GM19193 (cell line): Measurements from ENCODE around the gene MROH2A.

Experiments used
- POLR2A ChIP-seq: IDR thresholded peaks from 4 replicates; pipeline ENCODE4 v1.6.1; 2011; ENCODE audit not compliant: insufficient read depth, insufficient read length; ENCODE audit errors: extremely low read depth

The MROH2A gene

DNA sequence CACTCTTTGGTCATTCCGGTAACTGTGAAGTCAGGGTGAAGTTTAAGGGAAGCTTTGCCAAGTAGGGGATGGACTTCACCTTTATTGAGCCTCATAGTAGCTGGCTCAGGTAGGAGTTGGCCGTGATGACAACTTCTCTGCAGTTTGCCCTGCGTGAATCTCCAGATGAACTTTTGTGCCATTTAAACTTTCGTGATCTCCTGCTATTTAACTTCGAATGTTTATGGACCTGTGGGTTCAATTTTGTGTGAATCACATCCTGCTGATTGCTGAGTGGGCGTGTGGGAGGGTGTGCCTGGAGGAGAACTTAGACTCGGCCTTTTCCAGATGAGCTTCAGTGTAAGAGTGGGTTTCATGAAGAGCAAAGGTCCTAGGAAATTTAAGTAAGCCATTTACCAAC, 13.9 kb upstream of the MROH2A start:
- no peak for TF ChIP-seq POLR2A

DNA sequence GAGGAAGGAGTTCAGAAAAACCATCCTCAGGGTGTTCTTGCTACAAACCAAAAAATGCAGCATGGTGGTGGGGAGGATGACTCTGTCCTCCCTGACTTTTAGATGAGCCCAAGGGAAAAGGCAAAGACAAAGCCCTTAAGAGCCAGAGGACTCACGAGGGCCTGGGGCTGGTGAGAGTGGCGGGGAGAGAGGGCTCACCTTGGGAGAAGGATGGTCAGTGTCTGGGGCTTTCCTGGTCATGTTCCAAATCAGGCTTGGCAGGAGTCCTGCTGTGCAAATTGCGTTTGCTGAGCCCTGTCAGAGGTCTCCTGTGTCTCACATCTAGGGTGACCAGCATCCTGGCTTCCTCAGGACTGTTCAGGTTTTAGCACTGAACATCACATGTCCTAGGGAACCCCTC, 13.4 kb upstream of the MROH2A start:
- no peak for TF ChIP-seq POLR2A

DNA sequence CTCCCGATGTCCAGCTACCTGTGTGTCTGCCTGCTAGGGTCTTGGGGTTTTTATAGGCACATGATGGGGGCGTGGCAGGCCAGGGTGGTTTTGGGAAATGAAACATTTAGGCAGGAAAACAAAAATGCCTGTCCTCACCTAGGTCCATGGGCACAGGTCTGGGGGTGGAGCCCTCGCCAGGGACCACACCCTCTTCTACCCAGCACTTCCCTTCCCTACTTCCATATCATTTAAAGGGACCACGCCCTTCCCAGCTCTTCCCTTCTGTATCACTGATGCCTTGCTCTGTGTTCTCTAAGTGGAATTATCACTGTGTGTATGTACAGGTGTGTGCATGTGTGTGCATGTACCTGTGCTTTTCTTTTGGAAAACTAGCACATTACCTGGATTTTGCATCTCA, 11.7 kb upstream of the MROH2A start:
- no peak for TF ChIP-seq POLR2A

DNA sequence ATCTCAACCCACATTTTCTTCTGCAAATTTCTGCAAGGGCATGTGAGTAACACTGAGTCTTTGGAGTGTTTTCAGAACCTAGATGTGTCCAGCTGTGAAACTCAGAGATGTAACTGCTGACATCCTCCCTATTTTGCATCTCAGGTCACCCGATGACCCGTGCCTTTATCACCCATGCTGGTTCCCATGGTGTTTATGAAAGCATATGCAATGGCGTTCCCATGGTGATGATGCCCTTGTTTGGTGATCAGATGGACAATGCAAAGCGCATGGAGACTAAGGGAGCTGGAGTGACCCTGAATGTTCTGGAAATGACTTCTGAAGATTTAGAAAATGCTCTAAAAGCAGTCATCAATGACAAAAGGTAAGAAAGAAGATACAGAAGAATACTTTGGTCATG, 10.1 kb upstream of the MROH2A start:
- no peak for TF ChIP-seq POLR2A

DNA sequence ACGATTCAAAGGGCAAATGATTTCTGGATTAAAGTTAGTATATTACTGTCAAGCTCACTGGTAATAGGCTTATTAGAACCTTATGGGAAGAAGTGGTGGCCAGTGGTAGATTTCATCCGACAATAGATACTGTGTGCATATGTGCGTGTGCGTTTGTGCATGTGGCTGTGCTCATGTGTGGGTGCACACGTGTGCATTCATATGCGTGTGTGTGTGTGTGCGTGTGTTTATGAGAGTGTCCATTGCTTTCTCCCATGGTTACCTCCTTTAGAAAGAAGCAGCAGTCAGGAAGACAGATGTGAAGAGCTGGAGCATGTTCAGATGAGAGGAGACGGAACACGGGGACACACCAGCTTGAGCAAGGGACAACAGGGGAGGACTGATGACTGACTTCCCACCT, 8.9 kb upstream of the MROH2A start:
- TF ChIP-seq POLR2A: no peak

DNA sequence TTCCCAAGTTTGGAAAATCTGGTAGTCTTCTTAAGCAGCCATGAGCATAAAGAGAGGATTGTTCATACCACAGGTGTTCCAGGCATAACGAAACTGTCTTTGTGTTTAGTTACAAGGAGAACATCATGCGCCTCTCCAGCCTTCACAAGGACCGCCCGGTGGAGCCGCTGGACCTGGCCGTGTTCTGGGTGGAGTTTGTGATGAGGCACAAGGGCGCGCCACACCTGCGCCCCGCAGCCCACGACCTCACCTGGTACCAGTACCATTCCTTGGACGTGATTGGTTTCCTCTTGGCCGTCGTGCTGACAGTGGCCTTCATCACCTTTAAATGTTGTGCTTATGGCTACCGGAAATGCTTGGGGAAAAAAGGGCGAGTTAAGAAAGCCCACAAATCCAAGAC, 6.0 kb upstream of the MROH2A start:
- no peak for TF ChIP-seq POLR2A

DNA sequence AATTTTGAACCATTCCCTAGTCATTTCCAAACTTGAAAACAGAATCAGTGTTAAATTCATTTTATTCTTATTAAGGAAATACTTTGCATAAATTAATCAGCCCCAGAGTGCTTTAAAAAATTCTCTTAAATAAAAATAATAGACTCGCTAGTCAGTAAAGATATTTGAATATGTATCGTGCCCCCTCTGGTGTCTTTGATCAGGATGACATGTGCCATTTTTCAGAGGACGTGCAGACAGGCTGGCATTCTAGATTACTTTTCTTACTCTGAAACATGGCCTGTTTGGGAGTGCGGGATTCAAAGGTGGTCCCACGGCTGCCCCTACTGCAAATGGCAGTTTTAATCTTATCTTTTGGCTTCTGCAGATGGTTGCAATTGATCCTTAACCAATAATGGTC, 5.5 kb upstream of the MROH2A start:
- TF ChIP-seq POLR2A: no peak

DNA sequence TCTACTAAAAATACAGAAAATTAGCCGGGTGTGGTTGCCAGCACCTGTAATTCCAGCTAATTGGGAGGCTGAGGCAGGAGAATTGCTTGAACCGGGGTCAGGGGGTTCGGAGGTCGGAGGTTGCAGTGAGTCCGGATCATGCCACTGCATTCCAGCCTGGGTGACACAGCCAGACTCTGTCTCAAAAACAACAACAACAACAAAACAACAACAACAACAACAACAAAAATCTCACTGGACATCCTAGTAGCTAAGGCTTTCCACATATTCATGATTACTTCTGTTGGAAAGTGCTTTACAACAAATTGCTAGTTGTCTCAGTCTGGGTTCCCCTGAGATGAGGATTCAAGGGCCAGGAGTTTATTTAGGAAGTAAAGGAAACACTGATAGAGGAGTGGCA, 4.3 kb upstream of the MROH2A start:
- TF ChIP-seq POLR2A: no peak

DNA sequence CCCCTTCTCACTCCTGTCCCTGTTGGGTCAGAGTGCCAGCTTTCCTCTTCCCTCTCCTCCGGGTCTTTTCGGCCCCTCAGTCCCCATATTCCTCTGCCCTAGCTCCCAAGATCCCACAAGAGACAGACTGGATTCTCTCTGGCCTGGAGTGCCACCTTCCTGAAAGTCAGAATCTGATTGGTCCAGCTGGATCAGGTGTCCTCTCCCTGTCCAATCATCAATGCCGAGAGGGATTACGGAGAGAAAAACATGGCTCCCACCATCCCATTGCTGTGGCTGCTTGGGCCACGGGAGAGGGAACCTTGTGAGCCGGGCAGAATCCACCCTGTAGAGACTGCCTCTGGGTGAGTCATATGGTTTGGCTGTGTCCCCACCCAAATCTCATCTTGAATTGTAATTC, 2.7 kb upstream of the MROH2A start:
- TF ChIP-seq POLR2A: no peak

DNA sequence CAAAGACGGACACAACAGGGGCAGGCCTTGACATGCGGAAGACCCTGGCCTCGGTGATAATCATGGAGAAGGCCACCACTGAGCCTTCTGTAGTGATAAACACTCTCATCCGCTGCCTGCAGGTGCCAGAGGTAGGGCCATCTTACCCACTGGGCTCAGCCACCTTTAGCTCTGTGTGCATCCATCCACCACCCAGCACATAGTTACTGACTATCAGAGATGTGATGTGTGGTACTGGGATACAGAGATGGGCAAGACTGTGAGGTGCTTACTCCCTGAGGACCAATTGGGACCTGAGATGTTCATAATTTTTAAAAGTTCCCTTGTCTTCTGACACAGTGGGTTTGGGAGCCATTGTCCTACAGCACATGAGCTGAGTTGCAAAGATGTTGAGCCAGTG, 1.6 kb downstream of the MROH2A start:
- TF ChIP-seq POLR2A: no peak

DNA sequence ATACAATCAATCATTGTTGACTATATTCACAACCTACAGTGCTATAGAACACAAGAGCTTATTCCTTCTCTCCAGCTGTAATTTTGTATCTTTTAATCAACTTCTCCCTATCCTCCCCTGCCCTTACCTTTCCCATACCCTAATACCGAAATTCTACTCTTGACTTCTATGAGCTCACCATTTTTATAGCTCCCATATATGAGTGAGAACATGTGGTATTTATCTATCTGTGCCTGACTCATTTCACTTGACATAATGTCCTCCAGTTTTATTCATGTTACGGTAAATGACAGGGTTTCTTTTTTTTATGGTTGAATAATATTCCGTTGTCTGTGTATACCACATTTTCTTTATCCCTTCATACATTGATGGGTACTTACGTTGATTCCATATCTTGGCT, 2.6 kb downstream of the MROH2A start:
- TF ChIP-seq POLR2A: no peak

DNA sequence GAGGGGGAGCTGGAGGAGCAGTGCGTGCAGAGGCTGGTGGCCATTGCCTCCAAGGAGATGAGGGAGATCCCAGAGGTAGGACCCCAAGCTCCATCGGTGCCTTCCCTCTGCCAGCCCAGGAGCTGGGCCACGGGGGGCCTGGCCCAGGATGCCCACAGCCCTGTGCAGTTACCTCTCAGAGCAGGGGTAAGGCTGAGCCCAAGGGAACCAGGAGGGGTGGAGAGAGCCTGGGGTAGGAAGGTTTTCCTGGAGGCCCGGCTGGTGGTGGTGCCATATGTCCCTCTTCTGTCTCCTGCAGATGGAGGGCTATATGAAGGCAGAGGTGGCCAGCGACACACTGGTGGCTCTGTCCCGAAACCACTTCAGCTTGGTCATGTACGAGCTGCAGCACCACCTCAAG, 11.4 kb downstream of the MROH2A start:
- TF ChIP-seq POLR2A: no peak

DNA sequence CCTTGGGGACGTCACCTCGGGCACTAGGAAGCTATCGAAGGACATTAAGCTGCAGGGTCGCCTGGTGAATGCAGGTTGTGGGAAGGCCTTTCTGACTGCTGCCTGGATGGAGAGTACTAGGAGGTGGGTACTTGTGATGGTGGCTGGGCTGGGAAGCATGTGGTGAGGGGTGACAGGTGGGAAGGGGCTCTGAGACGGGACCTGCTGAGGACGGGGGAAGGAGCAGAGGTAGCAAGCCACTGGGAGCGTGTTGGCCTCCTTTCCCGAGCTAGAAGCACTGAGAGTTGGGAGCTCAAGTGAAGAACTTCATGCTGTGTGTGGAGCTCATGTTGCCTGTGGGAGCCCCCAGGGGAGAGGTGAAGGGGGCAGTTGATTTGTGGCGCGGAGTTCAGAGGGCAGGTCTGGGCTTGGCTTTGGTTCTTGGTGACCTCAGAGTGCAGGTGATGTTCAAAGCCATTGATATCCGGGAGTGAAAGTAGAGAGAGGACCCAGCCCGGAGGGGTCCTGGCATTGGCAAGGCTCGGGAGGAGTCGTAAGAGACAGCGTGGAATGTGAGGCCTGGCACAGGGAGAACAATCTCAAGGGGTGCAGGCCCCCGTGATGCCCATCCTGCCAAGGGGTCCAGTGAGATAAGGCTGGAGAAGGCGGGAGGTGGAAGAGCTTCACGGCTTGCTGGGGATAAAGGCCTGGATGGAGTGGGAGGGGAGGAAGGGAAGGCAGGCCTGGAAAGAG, 13.2 kb downstream of the MROH2A start:
- TF ChIP-seq POLR2A: no peak

DNA sequence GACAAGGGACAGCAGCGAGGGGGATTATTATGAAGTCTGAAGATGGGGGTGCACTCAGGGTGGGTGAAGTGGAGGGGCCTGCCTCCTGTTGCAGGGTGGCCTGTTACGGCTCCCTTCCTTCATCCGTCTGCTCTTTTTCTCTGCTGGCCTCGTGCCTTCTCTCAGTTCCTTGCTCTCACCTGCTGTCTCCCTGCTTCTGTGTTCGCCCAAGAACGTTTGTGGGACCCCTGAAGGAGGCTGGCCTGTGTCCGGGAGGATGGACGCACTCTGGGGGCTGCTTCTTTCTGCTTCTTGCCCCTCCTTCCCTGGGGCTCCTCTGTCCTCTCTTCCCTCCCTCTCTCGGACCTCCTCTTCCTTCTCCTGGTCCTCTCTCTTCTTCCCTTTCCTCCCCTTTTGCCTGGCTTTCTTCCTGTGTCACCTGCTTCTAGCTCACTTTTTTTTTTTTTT, 13.8 kb downstream of the MROH2A start:
- no peak for TF ChIP-seq POLR2A

DNA sequence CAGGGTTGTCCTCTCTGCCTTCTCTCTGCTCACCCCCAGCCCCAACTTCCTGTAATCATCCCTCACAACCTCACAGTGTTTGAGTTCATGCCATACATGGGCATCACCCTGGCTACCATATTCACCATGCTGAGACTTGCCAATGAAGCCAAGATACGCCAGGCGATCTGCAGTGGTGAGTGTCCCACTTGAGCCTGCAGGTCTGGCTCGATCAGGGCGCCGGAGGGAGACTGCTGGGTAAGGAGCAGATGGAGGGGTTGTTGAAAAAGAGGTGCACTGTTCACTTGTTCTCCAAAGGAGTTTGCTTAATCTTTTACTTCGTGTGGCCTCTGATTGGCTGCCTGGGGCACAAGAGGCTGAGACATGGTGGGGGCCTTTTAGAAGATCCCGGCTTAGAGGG, 14.6 kb downstream of the MROH2A start:
- TF ChIP-seq POLR2A: no peak

DNA sequence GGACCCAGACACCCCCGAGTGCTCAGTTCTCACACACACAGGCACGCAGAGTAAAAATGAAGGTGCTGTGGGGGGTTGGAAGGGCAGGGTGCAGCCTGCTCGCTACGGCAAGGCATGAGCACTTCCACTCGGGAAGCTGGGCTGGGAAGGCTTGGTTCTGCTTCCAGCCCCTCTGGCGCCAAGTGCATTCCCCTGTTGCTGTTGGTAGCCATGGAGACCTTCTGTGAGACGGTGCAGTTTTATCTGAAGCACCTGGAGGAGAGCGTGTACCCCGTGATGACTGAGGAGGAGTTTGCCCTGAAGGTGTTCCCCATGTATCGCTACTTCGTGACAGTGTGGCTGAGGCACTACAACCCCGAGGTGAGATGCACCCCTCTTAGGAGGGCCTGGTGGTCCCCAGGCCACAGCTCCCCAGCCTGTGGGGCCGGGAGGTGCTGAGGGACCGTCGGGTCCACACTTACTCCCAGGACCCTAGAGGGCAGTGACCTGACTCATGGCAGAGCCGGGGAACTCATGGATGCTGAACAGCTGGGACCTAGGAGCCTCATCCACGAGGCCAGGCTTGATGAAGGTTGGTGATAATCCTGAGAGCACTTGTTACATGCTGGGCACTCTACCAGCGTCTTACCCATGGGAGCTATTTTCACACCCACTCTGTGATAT, 15.5 kb downstream of the MROH2A start:
- TF ChIP-seq POLR2A: no peak
